ENCODE results near the gene TMX2.

DNA sequence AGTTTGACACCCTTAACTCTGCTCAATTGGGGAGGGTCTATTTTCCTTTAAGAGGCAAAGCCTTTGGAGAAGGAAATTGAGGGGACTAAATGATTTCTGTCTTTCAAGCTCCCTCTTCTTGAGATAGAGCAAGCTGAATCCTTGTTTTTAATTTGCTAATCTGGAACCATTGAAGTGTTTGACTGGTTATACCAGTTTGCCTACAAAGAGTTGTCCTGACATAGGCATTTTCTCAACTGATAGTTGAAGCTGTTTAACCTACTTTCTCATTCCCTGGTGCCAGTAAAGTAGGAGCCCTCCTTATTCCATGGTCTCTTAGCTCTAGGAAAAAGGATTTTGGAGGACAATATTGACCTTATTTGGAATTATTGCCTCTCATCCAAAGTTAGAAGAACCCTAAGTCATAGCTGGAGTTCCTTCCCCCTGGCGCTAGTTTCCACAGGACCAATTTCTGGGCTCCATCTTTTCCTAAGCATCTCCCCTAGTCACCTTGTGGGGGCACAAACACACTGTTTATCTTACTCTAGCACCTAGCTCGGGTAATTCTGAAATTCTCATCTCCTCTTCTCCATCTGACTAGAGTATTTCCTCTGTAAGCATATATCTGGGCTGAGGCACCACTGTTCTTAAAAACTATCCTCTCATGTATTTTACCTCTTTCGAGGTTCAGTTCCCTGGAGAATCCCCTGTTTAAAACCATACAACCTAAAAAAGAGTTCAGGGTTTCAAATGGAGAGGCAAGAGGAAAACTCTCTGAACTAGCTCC lies 37.0 kb upstream of the TMX2 start:
- TF ChIP-seq ISL1 (CRISPR knock-in tag; IDR thresholded peaks at IDR 0.05): no peak
- TF ChIP-seq PPARA (CRISPR knock-in tag; IDR thresholded peaks at IDR 0.05; ENCODE audit: borderline replicate concordance): no peak
- TF ChIP-seq ARNTL (CRISPR knock-in tag; IDR thresholded peaks at IDR 0.05; ENCODE audit: borderline replicate concordance, low read depth): no peak
- no peak for TF ChIP-seq BACH2 (CRISPR knock-in tag; IDR thresholded peaks at IDR 0.05; ENCODE audit: borderline replicate concordance)
- no peak for TF ChIP-seq ZFP30 (CRISPR knock-in tag; IDR thresholded peaks at IDR 0.05)
- TF ChIP-seq, protein P1, sequence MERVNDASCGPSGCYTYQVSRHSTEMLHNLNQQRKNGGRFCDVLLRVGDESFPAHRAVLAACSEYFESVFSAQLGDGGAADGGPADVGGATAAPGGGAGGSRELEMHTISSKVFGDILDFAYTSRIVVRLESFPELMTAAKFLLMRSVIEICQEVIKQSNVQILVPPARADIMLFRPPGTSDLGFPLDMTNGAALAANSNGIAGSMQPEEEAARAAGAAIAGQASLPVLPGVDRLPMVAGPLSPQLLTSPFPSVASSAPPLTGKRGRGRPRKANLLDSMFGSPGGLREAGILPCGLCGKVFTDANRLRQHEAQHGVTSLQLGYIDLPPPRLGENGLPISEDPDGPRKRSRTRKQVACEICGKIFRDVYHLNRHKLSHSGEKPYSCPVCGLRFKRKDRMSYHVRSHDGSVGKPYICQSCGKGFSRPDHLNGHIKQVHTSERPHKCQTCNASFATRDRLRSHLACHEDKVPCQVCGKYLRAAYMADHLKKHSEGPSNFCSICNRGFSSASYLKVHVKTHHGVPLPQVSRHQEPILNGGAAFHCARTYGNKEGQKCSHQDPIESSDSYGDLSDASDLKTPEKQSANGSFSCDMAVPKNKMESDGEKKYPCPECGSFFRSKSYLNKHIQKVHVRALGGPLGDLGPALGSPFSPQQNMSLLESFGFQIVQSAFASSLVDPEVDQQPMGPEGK (CRISPR knock-in tag; IDR thresholded peaks at IDR 0.05; ENCODE audit: borderline replicate concordance): no peak
- TF ChIP-seq OSR1 (CRISPR knock-in tag; IDR thresholded peaks at IDR 0.05): no peak
- TF ChIP-seq, protein P2, sequence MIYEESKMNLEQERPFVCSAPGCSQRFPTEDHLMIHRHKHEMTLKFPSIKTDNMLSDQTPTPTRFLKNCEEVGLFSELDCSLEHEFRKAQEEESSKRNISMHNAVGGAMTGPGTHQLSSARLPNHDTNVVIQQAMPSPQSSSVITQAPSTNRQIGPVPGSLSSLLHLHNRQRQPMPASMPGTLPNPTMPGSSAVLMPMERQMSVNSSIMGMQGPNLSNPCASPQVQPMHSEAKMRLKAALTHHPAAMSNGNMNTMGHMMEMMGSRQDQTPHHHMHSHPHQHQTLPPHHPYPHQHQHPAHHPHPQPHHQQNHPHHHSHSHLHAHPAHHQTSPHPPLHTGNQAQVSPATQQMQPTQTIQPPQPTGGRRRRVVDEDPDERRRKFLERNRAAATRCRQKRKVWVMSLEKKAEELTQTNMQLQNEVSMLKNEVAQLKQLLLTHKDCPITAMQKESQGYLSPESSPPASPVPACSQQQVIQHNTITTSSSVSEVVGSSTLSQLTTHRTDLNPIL (CRISPR knock-in tag; IDR thresholded peaks at IDR 0.05; ENCODE audit: low read depth): no peak
- no peak for TF ChIP-seq ZFP3 (CRISPR knock-in tag; IDR thresholded peaks at IDR 0.05)
